GM12873 (cell line): ENCODE results near the gene SLC23A3.

Experiments
- TF ChIP-seq, protein P1 (sequence below): IDR thresholded peaks from 2 replicates; pipeline ENCODE4 v1.5.1; 2012; ENCODE audit warnings: low read depth, mild to moderate bottlenecking, moderate library complexity, low read length, control low read depth; ENCODE audit not compliant: insufficient read depth; ENCODE audit errors: missing control alignments

Gene SLC23A3

DNA sequence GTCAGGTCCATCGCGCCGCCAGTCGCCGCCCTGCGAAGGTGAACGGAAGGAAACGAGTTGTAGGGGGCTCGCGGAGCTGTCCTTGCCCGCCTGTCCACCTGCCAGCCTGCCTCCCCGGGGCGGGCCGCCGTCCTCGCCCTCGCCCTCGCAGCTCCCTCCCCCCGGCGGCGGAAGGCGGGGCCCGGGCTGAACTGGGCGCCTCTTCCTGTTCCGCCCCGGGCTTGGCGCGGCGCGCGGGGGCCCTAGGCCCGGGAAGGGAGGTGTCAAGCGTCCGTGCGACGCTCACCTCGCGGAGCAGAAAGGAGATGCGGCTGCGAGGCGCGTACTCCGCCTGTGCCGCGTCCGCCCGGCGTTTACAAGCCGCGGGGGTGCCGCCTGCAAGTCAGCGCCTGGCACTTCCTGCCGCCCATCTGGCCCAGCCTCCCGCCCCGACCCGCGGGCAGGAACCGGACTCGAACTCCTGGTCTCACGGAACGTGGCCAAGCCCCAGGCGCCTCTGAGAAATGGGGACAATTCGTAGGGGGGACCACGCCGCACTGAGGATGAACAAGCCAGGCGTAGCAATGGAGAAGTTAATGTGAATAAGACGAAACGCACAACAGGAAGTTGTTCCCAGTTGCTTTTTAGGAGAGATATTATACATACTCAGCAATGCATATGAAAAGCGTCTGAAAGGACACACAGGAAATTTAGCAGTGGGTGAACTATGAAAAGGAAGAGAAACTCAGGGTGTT is 7.2 kb upstream of the SLC23A3 start, which contains the start of gene CNPPD1:
Gene CNPPD1, minus strand, starts transcription at position 108 of the 734 bp plus-strand sequence. Its CDS starts 97 bp downstream, at position 11.
- TF ChIP-seq, protein P1, sequence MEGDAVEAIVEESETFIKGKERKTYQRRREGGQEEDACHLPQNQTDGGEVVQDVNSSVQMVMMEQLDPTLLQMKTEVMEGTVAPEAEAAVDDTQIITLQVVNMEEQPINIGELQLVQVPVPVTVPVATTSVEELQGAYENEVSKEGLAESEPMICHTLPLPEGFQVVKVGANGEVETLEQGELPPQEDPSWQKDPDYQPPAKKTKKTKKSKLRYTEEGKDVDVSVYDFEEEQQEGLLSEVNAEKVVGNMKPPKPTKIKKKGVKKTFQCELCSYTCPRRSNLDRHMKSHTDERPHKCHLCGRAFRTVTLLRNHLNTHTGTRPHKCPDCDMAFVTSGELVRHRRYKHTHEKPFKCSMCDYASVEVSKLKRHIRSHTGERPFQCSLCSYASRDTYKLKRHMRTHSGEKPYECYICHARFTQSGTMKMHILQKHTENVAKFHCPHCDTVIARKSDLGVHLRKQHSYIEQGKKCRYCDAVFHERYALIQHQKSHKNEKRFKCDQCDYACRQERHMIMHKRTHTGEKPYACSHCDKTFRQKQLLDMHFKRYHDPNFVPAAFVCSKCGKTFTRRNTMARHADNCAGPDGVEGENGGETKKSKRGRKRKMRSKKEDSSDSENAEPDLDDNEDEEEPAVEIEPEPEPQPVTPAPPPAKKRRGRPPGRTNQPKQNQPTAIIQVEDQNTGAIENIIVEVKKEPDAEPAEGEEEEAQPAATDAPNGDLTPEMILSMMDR: no peak

DNA sequence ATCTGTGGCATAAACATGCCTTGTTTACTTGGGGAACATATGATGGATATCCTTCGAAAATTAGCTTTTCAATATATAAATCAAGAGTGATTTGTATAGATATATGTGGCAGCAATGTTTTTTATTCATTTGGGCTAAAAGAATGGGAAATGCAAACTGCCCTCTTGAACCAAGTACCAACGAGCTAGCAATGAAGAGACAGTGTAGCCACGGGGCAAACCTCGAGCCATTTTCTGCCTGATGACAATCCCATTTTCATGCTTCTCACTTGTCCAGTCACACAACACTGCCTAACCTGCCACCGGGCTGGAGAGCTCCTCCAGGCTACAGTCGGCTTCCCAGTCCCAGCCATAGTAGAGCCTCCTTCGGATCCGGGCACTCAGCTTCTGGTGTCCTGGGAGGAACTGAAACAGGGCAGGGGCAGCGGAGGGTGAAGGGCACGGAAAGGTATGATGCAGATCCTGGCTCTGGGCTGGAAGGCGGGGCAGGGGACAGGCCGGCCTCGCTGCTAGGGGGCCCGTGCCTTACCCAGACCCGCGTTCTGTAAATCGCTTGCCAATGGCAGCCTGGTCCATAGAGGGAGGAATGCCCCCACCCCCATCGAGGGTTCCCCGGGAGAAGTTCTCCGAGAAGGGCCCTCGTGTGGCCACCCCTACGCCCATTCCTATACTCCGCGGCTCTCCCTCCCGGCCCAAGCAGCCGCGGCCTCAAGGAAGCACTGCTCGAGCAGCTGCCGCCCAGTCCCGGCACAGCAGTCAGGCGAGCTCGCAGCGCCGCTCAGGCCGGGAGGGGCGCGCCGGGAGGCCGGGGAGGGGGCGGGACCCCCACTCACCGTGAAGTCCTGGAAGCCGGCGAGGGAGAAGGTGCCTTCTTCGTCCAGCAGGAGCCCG is 6.3 kb upstream of the SLC23A3 start:
- TF ChIP-seq, protein P1: no peak

DNA sequence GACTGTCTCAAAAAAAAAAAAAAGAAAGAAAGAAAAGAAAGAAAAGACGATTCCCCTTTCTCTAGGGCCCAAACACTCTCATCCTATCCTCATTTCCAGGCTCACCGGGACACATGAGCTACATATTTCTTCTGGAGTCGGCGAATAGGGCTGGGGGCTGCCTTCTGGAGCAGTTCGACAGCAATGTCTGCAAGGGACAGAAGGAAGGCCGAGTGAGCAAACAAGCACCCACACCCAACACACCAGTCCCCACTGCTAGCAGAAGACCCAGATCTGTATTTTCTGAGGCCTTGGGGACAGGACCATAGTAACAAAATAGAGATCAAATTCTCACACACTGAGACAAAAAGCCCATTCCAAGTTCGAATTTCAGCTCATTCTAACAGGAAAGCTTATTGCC is 5.7 kb upstream of the SLC23A3 start:
- TF ChIP-seq, protein P1: no peak

DNA sequence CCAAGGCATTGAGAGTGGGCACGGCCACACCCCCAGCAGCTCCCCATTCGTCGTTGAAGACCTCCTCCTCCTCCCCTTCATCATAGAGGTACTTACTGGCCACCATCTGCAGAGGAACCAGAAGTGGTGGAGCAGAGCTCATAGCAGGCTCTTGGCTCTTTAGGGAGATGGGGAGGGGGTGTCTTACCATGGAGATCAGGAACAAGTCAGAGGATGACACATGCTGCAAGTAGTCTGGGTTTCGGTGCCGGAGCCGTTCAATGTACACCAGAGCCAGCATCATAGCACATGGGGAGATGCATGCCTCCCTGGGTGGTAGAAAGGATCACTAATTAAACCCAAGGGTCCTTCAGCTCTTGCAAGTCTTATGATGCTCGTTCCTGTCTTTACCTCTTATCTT is 5.0 kb upstream of the SLC23A3 start:
- TF ChIP-seq, protein P1: no peak

DNA sequence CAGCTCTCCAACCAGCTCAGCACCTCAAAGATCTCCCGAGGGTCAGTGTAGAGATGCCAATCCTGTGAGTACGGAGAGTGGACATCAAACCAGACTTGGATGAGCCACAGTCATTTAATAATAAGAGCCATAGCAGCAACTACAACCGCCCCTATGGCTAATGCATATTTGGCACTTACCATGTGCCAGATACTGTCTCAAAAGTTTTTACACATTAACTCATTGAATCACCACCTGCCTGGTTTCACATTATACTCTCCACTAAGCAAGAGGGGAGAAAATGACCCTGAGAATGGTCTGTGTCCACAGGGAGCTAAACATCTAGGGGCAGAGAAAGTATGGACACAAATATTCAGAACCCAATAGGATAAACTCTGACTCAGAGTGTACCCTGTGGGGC is 4.3 kb upstream of the SLC23A3 start:
- TF ChIP-seq, protein P1: no peak

DNA sequence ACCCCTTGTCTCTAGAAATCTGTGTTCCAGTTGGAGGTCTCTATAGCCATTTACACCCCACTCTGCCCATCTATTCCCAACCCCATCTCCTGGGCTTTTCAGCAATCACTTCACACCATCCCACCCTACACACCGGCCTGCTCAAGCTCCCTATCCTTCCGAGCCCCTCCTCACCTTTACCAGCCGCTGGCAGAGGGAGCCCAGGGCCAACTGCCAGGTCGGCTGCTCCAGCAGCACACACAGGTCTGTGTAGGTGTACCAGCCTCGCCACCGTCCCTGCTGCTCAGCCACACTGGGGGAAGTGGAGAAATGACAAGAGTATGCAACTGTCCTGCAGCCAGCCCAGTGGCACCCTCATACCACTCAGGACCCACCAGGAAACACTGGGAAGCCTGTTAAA is 3.3 kb upstream of the SLC23A3 start:
- TF ChIP-seq, protein P1: no peak
